NT2/D1 (cell line): ENCODE results near the gene SSH2.

ENCODE experiments used
- SUZ12 ChIP-seq: IDR thresholded peaks from 2 replicates; pipeline ENCODE4 v1.6.1; 2011; ENCODE audit not compliant: insufficient read length, insufficient read depth; ENCODE audit errors: extremely low read depth
- YY1 ChIP-seq: IDR thresholded peaks from 2 replicates; pipeline ENCODE4 v1.6.1; 2011; ENCODE audit not compliant: insufficient read length, insufficient read depth
- ZNF274 ChIP-seq: IDR thresholded peaks from 2 replicates; pipeline ENCODE4 v1.6.1; 2011; ENCODE audit warnings: mild to moderate bottlenecking, low read depth, low read length

GRCh38 chr17:29686993-29687590, 242.9 kb downstream of the SSH2 start:
- TF ChIP-seq YY1 = no peak
- no peak for TF ChIP-seq ZNF274
- no peak for TF ChIP-seq SUZ12
